IMR-90 (cell line): ENCODE results near the gene SLC26A5.

Experiments used
- CEBPB ChIP-seq: IDR thresholded peaks from 2 replicates; pipeline ENCODE4 v1.6.1; 2012; ENCODE audit warnings: low read depth, low read length, improper control_type of control experiment
- FOS ChIP-seq: fragments of 150-350 bp; IDR thresholded peaks from 2 replicates; pipeline ENCODE4 v1.6.1; 2016; ENCODE audit warnings: low read depth, low read length
- MAZ ChIP-seq: IDR thresholded peaks from 2 replicates; pipeline ENCODE4 v1.6.1; 2012; ENCODE audit warnings: low read depth, mild to moderate bottlenecking, low read length, improper control_type of control experiment, moderate library complexity, borderline replicate concordance
- MXI1 ChIP-seq: IDR thresholded peaks from 2 replicates; pipeline ENCODE4 v1.6.1; 2012; ENCODE audit warnings: low read depth, mild to moderate bottlenecking, low read length, moderate library complexity, borderline replicate concordance
- POLR2A ChIP-seq: IDR thresholded peaks from 2 replicates; pipeline ENCODE4 v1.6.1; 2012; ENCODE audit warnings: mild to moderate bottlenecking, low read depth, low read length
- RCOR1 ChIP-seq: IDR thresholded peaks from 2 replicates; pipeline ENCODE4 v1.6.1; 2012; ENCODE audit warnings: mild to moderate bottlenecking, low read length, improper control_type of control experiment; ENCODE audit not compliant: insufficient replicate concordance
- RFX5 ChIP-seq: IDR thresholded peaks from 2 replicates; pipeline ENCODE4 v1.8.0; 2012; ENCODE audit warnings: low read depth, mild to moderate bottlenecking, low read length, moderate library complexity
- TF ChIP-seq, protein P1 (sequence below): fragments of 150-350 bp; IDR thresholded peaks from 2 replicates; pipeline ENCODE4 v1.6.1; 2016; ENCODE audit warnings: low read depth, mild to moderate bottlenecking, low read length, moderate library complexity, borderline replicate concordance
- TF ChIP-seq, protein P2 (sequence below): conservative IDR thresholded peaks from 2 replicates; pipeline ENCODE4 v1.5.1; 2012; ENCODE audit warnings: mild to moderate bottlenecking, low read depth, low read length, improper control_type of control experiment

DNA sequence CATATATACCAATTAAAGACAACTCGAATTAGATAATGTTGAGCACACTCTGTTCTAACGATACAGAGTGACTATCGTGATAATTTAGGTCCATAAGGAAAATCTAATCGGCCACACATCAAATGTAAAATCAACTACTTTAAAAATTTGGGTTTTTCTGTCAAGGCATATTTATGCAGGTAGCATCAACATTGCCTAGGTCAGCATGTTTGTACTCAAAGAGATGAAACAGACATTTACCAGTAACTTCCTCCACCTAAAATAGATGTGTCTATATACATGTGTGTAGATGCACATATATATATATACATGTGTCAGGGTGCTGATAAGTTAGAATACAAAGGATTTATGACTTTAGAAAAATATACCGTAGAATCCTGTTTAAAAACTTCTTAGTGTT, 76.6 kb downstream of the SLC26A5 start:
- TF ChIP-seq, protein P1, sequence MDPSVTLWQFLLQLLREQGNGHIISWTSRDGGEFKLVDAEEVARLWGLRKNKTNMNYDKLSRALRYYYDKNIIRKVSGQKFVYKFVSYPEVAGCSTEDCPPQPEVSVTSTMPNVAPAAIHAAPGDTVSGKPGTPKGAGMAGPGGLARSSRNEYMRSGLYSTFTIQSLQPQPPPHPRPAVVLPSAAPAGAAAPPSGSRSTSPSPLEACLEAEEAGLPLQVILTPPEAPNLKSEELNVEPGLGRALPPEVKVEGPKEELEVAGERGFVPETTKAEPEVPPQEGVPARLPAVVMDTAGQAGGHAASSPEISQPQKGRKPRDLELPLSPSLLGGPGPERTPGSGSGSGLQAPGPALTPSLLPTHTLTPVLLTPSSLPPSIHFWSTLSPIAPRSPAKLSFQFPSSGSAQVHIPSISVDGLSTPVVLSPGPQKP: no peak
- TF ChIP-seq, protein P2, sequence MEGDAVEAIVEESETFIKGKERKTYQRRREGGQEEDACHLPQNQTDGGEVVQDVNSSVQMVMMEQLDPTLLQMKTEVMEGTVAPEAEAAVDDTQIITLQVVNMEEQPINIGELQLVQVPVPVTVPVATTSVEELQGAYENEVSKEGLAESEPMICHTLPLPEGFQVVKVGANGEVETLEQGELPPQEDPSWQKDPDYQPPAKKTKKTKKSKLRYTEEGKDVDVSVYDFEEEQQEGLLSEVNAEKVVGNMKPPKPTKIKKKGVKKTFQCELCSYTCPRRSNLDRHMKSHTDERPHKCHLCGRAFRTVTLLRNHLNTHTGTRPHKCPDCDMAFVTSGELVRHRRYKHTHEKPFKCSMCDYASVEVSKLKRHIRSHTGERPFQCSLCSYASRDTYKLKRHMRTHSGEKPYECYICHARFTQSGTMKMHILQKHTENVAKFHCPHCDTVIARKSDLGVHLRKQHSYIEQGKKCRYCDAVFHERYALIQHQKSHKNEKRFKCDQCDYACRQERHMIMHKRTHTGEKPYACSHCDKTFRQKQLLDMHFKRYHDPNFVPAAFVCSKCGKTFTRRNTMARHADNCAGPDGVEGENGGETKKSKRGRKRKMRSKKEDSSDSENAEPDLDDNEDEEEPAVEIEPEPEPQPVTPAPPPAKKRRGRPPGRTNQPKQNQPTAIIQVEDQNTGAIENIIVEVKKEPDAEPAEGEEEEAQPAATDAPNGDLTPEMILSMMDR: no peak
- TF ChIP-seq RCOR1 (no peak), FOS (no peak), POLR2A (no peak), CEBPB (no peak), MXI1 (no peak), MAZ (no peak), RFX5 (no peak)
